Neural crest cell (in vitro differentiated cells): Measurements from ENCODE around the gene TM9SF3. TPM values are rescaled to one million over a fixed set of nuclear protein-coding genes. Genes with fewer than 3 reads are reported as not detected.

Experiments
- DNase-seq: peaks from one replicate; pipeline ENCODE4 v3.0.0; 2021; ENCODE audit warnings: low read depth, mixed read lengths, low spot score
- H3K27ac Mint-ChIP-seq: one replicate; pipeline ENCODE4 v1.8.0; 2021; ENCODE audit warnings: mild to moderate bottlenecking, mixed read lengths; ENCODE audit not compliant: unreplicated experiment
- H3K27me3 Mint-ChIP-seq: 2 replicates; pipeline ENCODE4 v1.8.0; 2021; ENCODE audit warnings: low read depth, mild to moderate bottlenecking, mixed read lengths
- H3K36me3 Mint-ChIP-seq: 2 replicates; pipeline ENCODE4 v1.8.0; 2021; ENCODE audit warnings: low read depth, mild to moderate bottlenecking, mixed read lengths
- H3K4me1 Mint-ChIP-seq: 2 replicates; pipeline ENCODE4 v1.8.0; 2021; ENCODE audit warnings: mixed read lengths
- H3K4me3 Mint-ChIP-seq: one replicate; pipeline ENCODE4 v1.8.0; 2021; ENCODE audit warnings: mild to moderate bottlenecking, mixed read lengths
- H3K9me3 Mint-ChIP-seq: 2 replicates; pipeline ENCODE4 v1.8.0; 2021; ENCODE audit warnings: mixed read lengths
- total RNA-seq: library from RNA; stranded (reverse); gene quantifications from 2 replicates; pipeline ENCODE4 v1.2.1, GENCODE V29; 2021
- TF ChIP-seq, protein P1 (sequence below): fragments of 200-600 bp; sonication (generic); conservative IDR thresholded peaks from 2 replicates; pipeline ENCODE4 v1.5.0; 2021; ENCODE audit warnings: antibody characterized with exemption, mild to moderate bottlenecking

Gene TM9SF3
- total RNA-seq, 1 donor from 2014 or later = 110 TPM

GRCh38 chr10:96541921-96542320 is 44.9 kb downstream of the TM9SF3 start:
- H3K36me3 Mint-ChIP-seq = peaks cover 42% of the 10 kb centered on the region
- H3K9me3 Mint-ChIP-seq = no peaks in the 10 kb centered on the region
- DNase-seq = no peak
- TF ChIP-seq, protein P1, sequence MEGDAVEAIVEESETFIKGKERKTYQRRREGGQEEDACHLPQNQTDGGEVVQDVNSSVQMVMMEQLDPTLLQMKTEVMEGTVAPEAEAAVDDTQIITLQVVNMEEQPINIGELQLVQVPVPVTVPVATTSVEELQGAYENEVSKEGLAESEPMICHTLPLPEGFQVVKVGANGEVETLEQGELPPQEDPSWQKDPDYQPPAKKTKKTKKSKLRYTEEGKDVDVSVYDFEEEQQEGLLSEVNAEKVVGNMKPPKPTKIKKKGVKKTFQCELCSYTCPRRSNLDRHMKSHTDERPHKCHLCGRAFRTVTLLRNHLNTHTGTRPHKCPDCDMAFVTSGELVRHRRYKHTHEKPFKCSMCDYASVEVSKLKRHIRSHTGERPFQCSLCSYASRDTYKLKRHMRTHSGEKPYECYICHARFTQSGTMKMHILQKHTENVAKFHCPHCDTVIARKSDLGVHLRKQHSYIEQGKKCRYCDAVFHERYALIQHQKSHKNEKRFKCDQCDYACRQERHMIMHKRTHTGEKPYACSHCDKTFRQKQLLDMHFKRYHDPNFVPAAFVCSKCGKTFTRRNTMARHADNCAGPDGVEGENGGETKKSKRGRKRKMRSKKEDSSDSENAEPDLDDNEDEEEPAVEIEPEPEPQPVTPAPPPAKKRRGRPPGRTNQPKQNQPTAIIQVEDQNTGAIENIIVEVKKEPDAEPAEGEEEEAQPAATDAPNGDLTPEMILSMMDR = no peak
- no peak overlapping the region for H3K27ac Mint-ChIP-seq
- H3K27me3 Mint-ChIP-seq = no peaks in the 10 kb centered on the region
- no peaks in the 10 kb centered on the region for H3K4me1 Mint-ChIP-seq
- H3K4me3 Mint-ChIP-seq = no peak overlapping the region

DNA sequence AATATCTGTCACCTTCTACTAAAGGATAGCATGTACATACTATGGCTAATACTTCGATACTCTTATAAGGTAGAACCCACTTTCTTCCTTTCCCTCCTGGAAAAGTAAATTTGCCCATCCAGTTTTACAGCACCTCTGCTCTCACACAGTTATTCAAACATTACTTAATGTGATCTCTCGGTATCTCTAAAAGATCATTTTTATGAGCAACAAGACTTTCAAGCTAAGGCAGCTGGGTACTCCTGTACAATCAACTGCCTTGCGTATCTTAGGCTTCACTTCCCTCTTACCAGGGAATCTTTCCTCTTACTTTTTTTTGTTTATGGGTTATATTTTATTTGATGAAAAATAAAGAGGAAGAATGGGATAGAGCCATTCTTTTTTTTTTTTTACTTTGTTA is 46.6 kb downstream of the TM9SF3 start:
- TF ChIP-seq, protein P1 = no peak
- H3K27ac Mint-ChIP-seq = no peak overlapping the region
- peaks cover 35% of the 10 kb centered on the region for H3K36me3 Mint-ChIP-seq
- no peaks in the 10 kb centered on the region for H3K9me3 Mint-ChIP-seq
- no peak for DNase-seq
- no peaks in the 10 kb centered on the region for H3K4me1 Mint-ChIP-seq
- H3K4me3 Mint-ChIP-seq = no peak overlapping the region
- no peaks in the 10 kb centered on the region for H3K27me3 Mint-ChIP-seq

- Mint-ChIP-seq H3K36me3 (peaks cover 34% of the 10 kb centered on the region), H3K27me3 (no peaks in the 10 kb centered on the region), H3K9me3 (no peaks in the 10 kb centered on the region)
Observed at GRCh38 chr10:96538683-96539082, 48.1 kb downstream of the TM9SF3 start.

GRCh38 chr10:96536129-96536528 is 50.7 kb downstream of the TM9SF3 start:
- Mint-ChIP-seq H3K27ac (no peak overlapping the region), H3K27me3 (no peaks in the 10 kb centered on the region), H3K4me3 (no peak overlapping the region), H3K4me1 (no peaks in the 10 kb centered on the region), H3K9me3 (no peaks in the 10 kb centered on the region), H3K36me3 (peaks cover 25% of the 10 kb centered on the region)
- TF ChIP-seq, protein P1 = no peak
- DNase-seq = no peak

More at GRCh38 chr10:96538683-96539082, 48.1 kb downstream of the TM9SF3 start:
- no peaks in the 10 kb centered on the region for H3K4me1 Mint-ChIP-seq
- no peak overlapping the region for H3K27ac Mint-ChIP-seq
- no peak for DNase-seq
- no peak overlapping the region for H3K4me3 Mint-ChIP-seq
- TF ChIP-seq, protein P1 = no peak

DNA sequence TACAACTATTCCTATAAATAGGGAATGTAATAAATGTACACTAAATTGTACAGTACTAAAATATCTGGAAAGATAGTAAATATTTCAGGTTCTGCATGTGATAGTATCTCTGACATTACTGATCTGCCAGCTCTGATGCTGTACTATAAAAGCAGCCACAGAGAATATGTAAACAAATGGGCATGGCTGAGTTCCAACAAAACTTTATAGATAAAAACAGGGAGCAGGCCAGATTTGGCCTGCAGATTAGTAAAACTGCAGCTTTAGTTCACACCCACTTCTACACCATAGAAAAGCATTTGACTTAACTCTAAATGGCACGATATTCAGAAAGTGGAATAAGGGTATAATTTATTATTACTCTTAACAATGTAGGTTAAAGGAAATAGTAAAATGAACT is 54.3 kb downstream of the TM9SF3 start:
- TF ChIP-seq, protein P1 = no peak
- Mint-ChIP-seq H3K36me3 (peaks cover 5% of the 10 kb centered on the region), H3K4me3 (no peak overlapping the region), H3K27me3 (no peaks in the 10 kb centered on the region), H3K4me1 (no peaks in the 10 kb centered on the region), H3K9me3 (no peaks in the 10 kb centered on the region), H3K27ac (no peak overlapping the region)
- DNase-seq = no peak
